ENCODE data around the gene MYO7B. TPM values are rescaled to one million over a fixed set of nuclear protein-coding genes. Genes with fewer than 3 reads are reported as not detected.

The MYO7B gene
- total RNA-seq, 4 donors from 2014 or later = 0.21 to 0.48 (median 0.28) TPM

GRCh38 chr2:127651381-127651809, 115.9 kb downstream of the MYO7B start:
- intact Hi-C loops (cut with DNase I; ENCODE audit: low total_unique reads) = no loop called here
- Histone ChIP-seq H3K27ac (peak overlapping the region; percentile 17 to 20), H3K27me3 (no peaks in the 10 kb centered on the region), H3K9me3 (no peaks in the 10 kb centered on the region), H3K36me3 (no peaks in the 10 kb centered on the region), H3K4me1 (peaks cover 0 to 24% of the 10 kb centered on the region in 2 donors), H3K4me3 (no peak overlapping the region)
- DNase-seq = no peak
- TF ChIP-seq, protein P1, sequence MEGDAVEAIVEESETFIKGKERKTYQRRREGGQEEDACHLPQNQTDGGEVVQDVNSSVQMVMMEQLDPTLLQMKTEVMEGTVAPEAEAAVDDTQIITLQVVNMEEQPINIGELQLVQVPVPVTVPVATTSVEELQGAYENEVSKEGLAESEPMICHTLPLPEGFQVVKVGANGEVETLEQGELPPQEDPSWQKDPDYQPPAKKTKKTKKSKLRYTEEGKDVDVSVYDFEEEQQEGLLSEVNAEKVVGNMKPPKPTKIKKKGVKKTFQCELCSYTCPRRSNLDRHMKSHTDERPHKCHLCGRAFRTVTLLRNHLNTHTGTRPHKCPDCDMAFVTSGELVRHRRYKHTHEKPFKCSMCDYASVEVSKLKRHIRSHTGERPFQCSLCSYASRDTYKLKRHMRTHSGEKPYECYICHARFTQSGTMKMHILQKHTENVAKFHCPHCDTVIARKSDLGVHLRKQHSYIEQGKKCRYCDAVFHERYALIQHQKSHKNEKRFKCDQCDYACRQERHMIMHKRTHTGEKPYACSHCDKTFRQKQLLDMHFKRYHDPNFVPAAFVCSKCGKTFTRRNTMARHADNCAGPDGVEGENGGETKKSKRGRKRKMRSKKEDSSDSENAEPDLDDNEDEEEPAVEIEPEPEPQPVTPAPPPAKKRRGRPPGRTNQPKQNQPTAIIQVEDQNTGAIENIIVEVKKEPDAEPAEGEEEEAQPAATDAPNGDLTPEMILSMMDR (IDR thresholded peaks at IDR 0.05) = no peak
- TF ChIP-seq POLR2A (IDR thresholded peaks at IDR 0.05) = no peak

DNA sequence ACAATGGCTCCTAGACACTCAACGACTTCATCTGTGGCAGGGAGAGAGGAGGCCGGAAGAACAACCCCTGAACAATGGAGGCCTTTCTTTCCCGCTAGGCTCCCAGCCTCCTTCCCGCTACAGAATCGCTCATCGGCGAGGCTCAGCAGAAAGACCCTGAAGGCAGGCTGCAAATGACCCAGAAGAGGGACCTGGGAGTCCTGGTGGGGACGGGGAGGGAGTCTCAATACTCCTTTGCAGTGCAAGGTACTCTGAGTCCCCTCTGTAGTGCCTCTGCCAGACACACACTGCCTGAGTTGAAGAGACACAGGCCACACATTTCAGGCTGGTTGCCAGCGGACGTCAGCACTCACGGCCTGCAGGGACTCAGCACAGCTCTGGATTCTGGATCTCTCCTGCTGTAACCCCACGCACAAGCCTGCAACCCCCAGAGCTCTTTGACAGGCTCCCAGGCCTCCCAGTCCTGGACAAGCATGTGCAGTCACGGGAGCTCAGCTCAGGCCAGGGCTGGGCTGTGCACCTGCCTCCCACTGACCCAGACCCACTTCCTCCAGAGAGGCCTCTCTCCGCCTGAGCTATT, 116.6 kb downstream of the MYO7B start:
- DNase-seq = peak; percentile 58 to 66
- H3K4me1 ChIP-seq = peaks cover 0 to 31% of the 10 kb centered on the region in 2 donors
- peak overlapping the region; percentile 20 to 45 for H3K27ac ChIP-seq

DNA sequence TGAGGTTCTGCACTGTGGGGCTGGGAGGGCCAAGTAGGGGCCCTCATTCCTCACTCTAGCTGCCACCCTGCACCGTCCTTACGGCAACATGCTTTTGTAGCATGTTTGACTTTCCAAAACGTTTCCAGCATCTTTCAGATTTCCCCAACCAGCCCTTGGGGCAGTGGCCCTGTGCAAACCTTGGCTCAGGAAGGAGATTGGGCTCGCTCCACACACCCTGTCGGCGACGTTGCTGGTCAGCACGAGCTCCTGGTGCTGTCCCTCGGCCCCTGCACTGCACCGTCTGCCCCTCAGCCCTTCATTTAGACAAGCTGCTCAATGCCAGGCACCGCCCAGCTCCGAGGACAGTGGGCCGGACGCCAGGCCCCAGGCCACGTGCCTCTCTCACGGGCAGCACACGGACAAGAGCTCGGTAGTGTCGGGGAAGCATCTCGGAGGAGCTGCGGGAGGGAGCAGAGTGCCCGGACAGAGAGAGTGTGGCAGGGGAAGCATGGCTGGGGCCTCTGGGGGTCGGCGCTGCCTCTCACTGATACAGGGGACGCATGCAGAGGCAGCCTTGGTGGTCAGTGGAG, 117.4 kb downstream of the MYO7B start:
- Histone ChIP-seq H3K4me3 (no peak overlapping the region), H3K36me3 (no peaks in the 10 kb centered on the region), H3K27me3 (no peaks in the 10 kb centered on the region), H3K4me1 (peaks cover 0 to 32% of the 10 kb centered on the region in 2 donors), H3K9me3 (no peaks in the 10 kb centered on the region), H3K27ac (peak overlapping the region; percentile 20 to 45)
- no peak for DNase-seq
- no peak for TF ChIP-seq POLR2A (IDR thresholded peaks at IDR 0.05)
- TF ChIP-seq, protein P1 (IDR thresholded peaks at IDR 0.05) = no peak
- intact Hi-C loops (cut with DNase I; ENCODE audit: low total_unique reads) = no loop called here

More for the DNA sequence above, 116.6 kb downstream of the MYO7B start:
- intact Hi-C loops (cut with DNase I; ENCODE audit: low total_unique reads) = no loop called here
- H3K9me3 ChIP-seq = no peaks in the 10 kb centered on the region
- no peaks in the 10 kb centered on the region for H3K27me3 ChIP-seq
- no peak overlapping the region for H3K4me3 ChIP-seq
- H3K36me3 ChIP-seq = no peaks in the 10 kb centered on the region
- TF ChIP-seq, protein P1 (IDR thresholded peaks at IDR 0.05) = no peak
- TF ChIP-seq POLR2A (IDR thresholded peaks at IDR 0.05) = no peak

GRCh38 chr2:127653421-127654083, 118.1 kb downstream of the MYO7B start:
- no peaks in the 10 kb centered on the region for H3K36me3 ChIP-seq
- intact Hi-C loops (cut with DNase I; ENCODE audit: low total_unique reads) = no loop called here
- peak overlapping the region; percentile 20 to 45 for H3K27ac ChIP-seq

More at GRCh38 chr2:127653421-127654083, 118.1 kb downstream of the MYO7B start:
- no peaks in the 10 kb centered on the region for H3K27me3 ChIP-seq
- H3K9me3 ChIP-seq = no peaks in the 10 kb centered on the region
- no peak for TF ChIP-seq POLR2A (IDR thresholded peaks at IDR 0.05)
- TF ChIP-seq, protein P1 (IDR thresholded peaks at IDR 0.05) = no peak
- peaks cover 0 to 32% of the 10 kb centered on the region in 2 donors for H3K4me1 ChIP-seq
- no peak overlapping the region for H3K4me3 ChIP-seq
- no peak for DNase-seq

Measured in uterus (tissue), 4 donors.